ENCODE results near the gene B3GALT5. TPM values are rescaled to one million over a fixed set of nuclear protein-coding genes. Genes with fewer than 3 reads are reported as not detected.

The B3GALT5 gene
- polyA plus RNA-seq, 2 of the 4 experiments (the other 2 are of a cell fraction), result 0.39 to 0.52 TPM

DNA sequence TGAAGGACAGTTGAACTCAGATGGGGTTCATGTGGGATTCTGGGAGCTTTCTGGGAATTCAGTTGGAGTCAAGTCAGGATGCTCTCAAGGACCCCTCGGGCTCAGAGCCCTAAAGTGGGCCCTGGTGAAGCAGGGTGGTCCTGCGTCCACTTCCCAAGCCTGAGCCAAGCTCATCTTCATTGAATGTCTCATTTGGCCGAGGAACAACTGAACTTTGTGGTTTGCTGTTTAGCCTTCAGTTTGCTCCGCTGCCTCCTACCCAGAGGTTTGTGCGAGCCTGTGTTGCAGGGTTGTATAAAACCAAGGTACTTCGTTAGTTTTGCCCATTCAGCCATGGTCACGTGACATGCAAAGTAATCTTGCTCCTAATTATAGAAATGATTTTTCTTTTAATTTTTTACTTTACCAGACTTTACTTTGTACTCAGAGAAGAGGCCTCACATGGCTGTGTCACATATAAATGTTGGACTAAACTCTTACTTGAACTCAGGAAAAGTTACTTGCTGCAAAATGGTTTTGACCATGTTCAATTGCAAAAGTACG lies 49.7 kb downstream of the B3GALT5 start:
- Histone ChIP-seq H3K4me3 (no peak overlapping the region), H3K4me2 (no peak overlapping the region), H3K27ac (peak overlapping the region in 1 of 2 experiments; percentile 36; a peak in 2 of 6 replicates), H3K9me3 (no peaks in the 10 kb centered on the region), H3K4me1 (peaks cover 15% of the 10 kb centered on the region; the same call in 2 of the 3 replicates)
- DNase-seq (ENCODE audit: low read depth in 1 of 2, low spot score in 1 of 2) (no peak), ATAC-seq (no peak), FAIRE-seq (no peak)
- ChIA-PET POLR2A (no interaction called here), CTCF (interaction anchor here (1.3 kb wide), 1 partner anchor 144 kb away, joined by 4 read pairs; no protein-coding TSS in a partner anchor)
- WGBS (ENCODE audit: missing lambda C conversion rate), result 88% methylated on average over 8 of the region's 8 CpGs
- TF ChIP-seq HDAC2 (IDR thresholded peaks at IDR 0.05) (no peak), JUNB (IDR thresholded peaks at IDR 0.05) (no peak), MYC (IDR thresholded peaks at IDR 0.05; ENCODE audit: borderline replicate concordance, low read length) (no peak), ESRRA (IDR thresholded peaks at IDR 0.05; ENCODE audit: borderline replicate concordance, low read length) (no peak), TFCP2L1 (CRISPR knock-in tag; IDR thresholded peaks at IDR 0.05) (no peak), RAD21 (conservative IDR thresholded peaks at IDR 0.05 in 1 of 2, IDR thresholded peaks at IDR 0.05 in 1 of 2) (no peak), NR3C1 (IDR thresholded peaks at IDR 0.05) (no peak), KDM5A (IDR thresholded peaks at IDR 0.05) (no peak), CEBPB (IDR thresholded peaks at IDR 0.05) (no peak), ZFP36 (IDR thresholded peaks at IDR 0.05; ENCODE audit: borderline replicate concordance, partially characterized antibody) (no peak), HEYL (CRISPR knock-in tag; IDR thresholded peaks at IDR 0.05) (no peak), RFX5 (IDR thresholded peaks at IDR 0.05) (no peak), FOSB (CRISPR knock-in tag; IDR thresholded peaks at IDR 0.05) (no peak)
- TF ChIP-seq, protein P1, sequence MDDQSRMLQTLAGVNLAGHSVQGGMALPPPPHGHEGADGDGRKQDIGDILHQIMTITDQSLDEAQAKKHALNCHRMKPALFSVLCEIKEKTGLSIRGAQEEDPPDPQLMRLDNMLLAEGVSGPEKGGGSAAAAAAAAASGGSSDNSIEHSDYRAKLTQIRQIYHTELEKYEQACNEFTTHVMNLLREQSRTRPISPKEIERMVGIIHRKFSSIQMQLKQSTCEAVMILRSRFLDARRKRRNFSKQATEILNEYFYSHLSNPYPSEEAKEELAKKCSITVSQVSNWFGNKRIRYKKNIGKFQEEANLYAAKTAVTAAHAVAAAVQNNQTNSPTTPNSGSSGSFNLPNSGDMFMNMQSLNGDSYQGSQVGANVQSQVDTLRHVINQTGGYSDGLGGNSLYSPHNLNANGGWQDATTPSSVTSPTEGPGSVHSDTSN (IDR thresholded peaks at IDR 0.05), result no peak
- TF ChIP-seq, protein P2, sequence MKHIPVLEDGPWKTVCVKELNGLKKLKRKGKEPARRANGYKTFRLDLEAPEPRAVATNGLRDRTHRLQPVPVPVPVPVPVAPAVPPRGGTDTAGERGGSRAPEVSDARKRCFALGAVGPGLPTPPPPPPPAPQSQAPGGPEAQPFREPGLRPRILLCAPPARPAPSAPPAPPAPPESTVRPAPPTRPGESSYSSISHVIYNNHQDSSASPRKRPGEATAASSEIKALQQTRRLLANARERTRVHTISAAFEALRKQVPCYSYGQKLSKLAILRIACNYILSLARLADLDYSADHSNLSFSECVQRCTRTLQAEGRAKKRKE (CRISPR knock-in tag; IDR thresholded peaks at IDR 0.05; ENCODE audit: low read depth), result no peak
- TF ChIP-seq, protein P3, sequence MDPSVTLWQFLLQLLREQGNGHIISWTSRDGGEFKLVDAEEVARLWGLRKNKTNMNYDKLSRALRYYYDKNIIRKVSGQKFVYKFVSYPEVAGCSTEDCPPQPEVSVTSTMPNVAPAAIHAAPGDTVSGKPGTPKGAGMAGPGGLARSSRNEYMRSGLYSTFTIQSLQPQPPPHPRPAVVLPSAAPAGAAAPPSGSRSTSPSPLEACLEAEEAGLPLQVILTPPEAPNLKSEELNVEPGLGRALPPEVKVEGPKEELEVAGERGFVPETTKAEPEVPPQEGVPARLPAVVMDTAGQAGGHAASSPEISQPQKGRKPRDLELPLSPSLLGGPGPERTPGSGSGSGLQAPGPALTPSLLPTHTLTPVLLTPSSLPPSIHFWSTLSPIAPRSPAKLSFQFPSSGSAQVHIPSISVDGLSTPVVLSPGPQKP (IDR thresholded peaks at IDR 0.05; ENCODE audit: low read depth, low read length), result no peak
- TF ChIP-seq, protein P4, sequence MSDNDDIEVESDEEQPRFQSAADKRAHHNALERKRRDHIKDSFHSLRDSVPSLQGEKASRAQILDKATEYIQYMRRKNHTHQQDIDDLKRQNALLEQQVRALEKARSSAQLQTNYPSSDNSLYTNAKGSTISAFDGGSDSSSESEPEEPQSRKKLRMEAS (IDR thresholded peaks at IDR 0.05), result no peak
- TF ChIP-seq, protein P5, sequence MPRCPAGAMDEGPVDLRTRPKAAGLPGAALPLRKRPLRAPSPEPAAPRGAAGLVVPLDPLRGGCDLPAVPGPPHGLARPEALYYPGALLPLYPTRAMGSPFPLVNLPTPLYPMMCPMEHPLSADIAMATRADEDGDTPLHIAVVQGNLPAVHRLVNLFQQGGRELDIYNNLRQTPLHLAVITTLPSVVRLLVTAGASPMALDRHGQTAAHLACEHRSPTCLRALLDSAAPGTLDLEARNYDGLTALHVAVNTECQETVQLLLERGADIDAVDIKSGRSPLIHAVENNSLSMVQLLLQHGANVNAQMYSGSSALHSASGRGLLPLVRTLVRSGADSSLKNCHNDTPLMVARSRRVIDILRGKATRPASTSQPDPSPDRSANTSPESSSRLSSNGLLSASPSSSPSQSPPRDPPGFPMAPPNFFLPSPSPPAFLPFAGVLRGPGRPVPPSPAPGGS (IDR thresholded peaks at IDR 0.05), result no peak
- TF ChIP-seq, protein P6, sequence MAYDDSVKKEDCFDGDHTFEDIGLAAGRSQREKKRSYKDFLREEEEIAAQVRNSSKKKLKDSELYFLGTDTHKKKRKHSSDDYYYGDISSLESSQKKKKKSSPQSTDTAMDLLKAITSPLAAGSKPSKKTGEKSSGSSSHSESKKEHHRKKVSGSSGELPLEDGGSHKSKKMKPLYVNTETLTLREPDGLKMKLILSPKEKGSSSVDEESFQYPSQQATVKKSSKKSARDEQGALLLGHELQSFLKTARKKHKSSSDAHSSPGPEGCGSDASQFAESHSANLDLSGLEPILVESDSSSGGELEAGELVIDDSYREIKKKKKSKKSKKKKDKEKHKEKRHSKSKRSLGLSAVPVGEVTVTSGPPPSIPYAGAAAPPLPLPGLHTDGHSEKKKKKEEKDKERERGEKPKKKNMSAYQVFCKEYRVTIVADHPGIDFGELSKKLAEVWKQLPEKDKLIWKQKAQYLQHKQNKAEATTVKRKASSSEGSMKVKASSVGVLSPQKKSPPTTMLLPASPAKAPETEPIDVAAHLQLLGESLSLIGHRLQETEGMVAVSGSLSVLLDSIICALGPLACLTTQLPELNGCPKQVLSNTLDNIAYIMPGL (CRISPR knock-in tag; IDR thresholded peaks at IDR 0.05; ENCODE audit: borderline replicate concordance), result no peak

DNA sequence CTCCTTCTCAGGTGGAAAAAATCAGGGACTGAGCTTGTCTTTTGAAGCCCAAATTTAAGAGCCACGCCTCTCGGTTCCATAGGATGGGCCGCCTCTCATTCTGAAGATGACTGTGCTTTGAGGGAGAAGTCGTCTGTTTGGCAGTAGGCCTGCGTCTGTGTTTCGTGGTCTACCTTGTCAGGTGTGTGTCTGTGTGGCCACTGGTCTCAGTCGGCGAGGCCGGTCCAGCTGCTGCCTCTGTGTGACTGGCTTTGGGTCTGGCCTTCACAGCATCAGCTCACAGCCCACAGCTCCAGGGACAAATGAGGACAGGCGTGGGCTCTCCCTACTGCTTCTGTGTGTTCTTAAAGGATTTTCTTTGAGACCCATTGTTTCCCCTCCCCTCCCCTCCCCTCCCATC lies 50.3 kb downstream of the B3GALT5 start:
- Histone ChIP-seq H3K4me2 (no peak overlapping the region), H3K4me1 (peaks cover 15% of the 10 kb centered on the region; the same call in 2 of the 3 replicates), H3K27ac (no peak overlapping the region), H3K4me3 (no peak overlapping the region), H3K9me3 (no peaks in the 10 kb centered on the region)
- POLR2A ChIA-PET, result no interaction called here
- CTCF ChIA-PET, result no interaction called here
- no peak for DNase-seq (ENCODE audit: low read depth in 1 of 2, low spot score in 1 of 2)
- FAIRE-seq, result no peak
- no peak for ATAC-seq
- WGBS (ENCODE audit: missing lambda C conversion rate), result 87% methylated on average over 6 of the region's 10 CpGs
- TF ChIP-seq HOXB5 (CRISPR knock-in tag; IDR thresholded peaks at IDR 0.05) (no peak), RCOR1 (IDR thresholded peaks at IDR 0.05; ENCODE audit: low read depth, low read length) (no peak), ZNF302 (CRISPR knock-in tag; IDR thresholded peaks at IDR 0.05) (no peak), POLR2A (IDR thresholded peaks at IDR 0.05; ENCODE audit: low read length) (no peak), HDAC2 (IDR thresholded peaks at IDR 0.05) (no peak), PHF8 (IDR thresholded peaks at IDR 0.05; ENCODE audit: borderline replicate concordance, low read depth) (no peak), FOSB (CRISPR knock-in tag; IDR thresholded peaks at IDR 0.05) (no peak), RAD21 (conservative IDR thresholded peaks at IDR 0.05 in 1 of 2, IDR thresholded peaks at IDR 0.05 in 1 of 2) (no peak), TFCP2L1 (CRISPR knock-in tag; IDR thresholded peaks at IDR 0.05) (no peak), RARB (CRISPR knock-in tag; IDR thresholded peaks at IDR 0.05) (no peak)
- TF ChIP-seq, protein P5 (IDR thresholded peaks at IDR 0.05), result no peak
- TF ChIP-seq, protein P2 (CRISPR knock-in tag; IDR thresholded peaks at IDR 0.05; ENCODE audit: low read depth), result no peak
- TF ChIP-seq, protein P7, sequence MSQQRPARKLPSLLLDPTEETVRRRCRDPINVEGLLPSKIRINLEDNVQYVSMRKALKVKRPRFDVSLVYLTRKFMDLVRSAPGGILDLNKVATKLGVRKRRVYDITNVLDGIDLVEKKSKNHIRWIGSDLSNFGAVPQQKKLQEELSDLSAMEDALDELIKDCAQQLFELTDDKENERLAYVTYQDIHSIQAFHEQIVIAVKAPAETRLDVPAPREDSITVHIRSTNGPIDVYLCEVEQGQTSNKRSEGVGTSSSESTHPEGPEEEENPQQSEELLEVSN (IDR thresholded peaks at IDR 0.05; ENCODE audit: borderline replicate concordance, low read depth), result no peak
